GM12873 (cell line): Measurements from ENCODE around the gene HYKK.

Experiments
- CTCF ChIP-seq: IDR thresholded peaks from 2 replicates; pipeline ENCODE4 v1.5.1; 2012; ENCODE audit warnings: low read depth, mild to moderate bottlenecking, moderate library complexity, low read length, control low read depth; ENCODE audit not compliant: insufficient read depth; ENCODE audit errors: missing control alignments

HYKK gene

GRCh38 chr15:78564743-78565096, 57.3 kb downstream of the HYKK start:
- TF ChIP-seq CTCF: no peak

GRCh38 chr15:78565097-78565950, 57.9 kb downstream of the HYKK start, which contains the start of gene CHRNA5:
Gene CHRNA5 (plus strand): TSS chr15:78565520. CDS start chr15:78565720, 200 bp downstream.
- TF ChIP-seq CTCF: no peak

- no peak for TF ChIP-seq CTCF
These were observed 58.8 kb downstream of the HYKK start for GRCh38 chr15:78565951-78566774.

GRCh38 chr15:78567531-78567930, 60.2 kb downstream of the HYKK start:
- TF ChIP-seq CTCF: no peak

GRCh38 chr15:78570710-78571109, 63.3 kb downstream of the HYKK start:
- TF ChIP-seq CTCF: no peak

GRCh38 chr15:78571382-78571781, 64.0 kb downstream of the HYKK start:
- TF ChIP-seq CTCF: no peak

- TF ChIP-seq CTCF: no peak
These were observed 66.0 kb downstream of the HYKK start for GRCh38 chr15:78573416-78573815.
